Upper lobe of right lung (tissue), 1 donor: Measurements from ENCODE around the gene KDM4E. TPM values are rescaled to one million over a fixed set of nuclear protein-coding genes. Genes with fewer than 3 reads are reported as not detected.

Experiments
- ATAC-seq: fragments of 200-7000 bp; cut with Tn5 transposase; one replicate; pipeline ENCODE4 v1.9.1; 2020; ENCODE audit warnings: mild to moderate bottlenecking, moderate library complexity
- DNase-seq: peaks from one replicate; pipeline ENCODE4 v3.0.0-alpha.2; 2020
- H3K27ac ChIP-seq: fragments of 200-600 bp; one replicate; pipeline ENCODE4 v1.8.0; 2022
- H3K27me3 ChIP-seq: fragments of 200-600 bp; one replicate; pipeline ENCODE4 v1.8.0; 2022; ENCODE audit warnings: mild to moderate bottlenecking
- H3K36me3 ChIP-seq: fragments of 200-600 bp; one replicate; pipeline ENCODE4 v1.8.0; 2022
- H3K4me1 ChIP-seq: fragments of 200-600 bp; one replicate; pipeline ENCODE4 v1.8.0; 2022
- H3K4me3 ChIP-seq: fragments of 200-600 bp; one replicate; pipeline ENCODE4 v1.8.0; 2022; ENCODE audit warnings: mild to moderate bottlenecking
- H3K9me3 ChIP-seq: fragments of 200-600 bp; one replicate; pipeline ENCODE4 v1.8.0; 2022
- intact Hi-C: fragments of 100-400 bp; cut with DNase I; formaldehyde crosslinking; loops from one replicate; pipeline ENCODE4 v1.11.0; 2022
- total RNA-seq: library from RNA; stranded (reverse); fragmentation: NEBNext Ultra II Directional; extraction: Animal tissue kit (Norgen Biotek cat#: 25700); gene quantifications from one replicate; pipeline ENCODE4 v1.2.1, GENCODE V29; 2021
- TF ChIP-seq, protein P1 (sequence below): fragments of 200-600 bp; IDR thresholded peaks from one replicate; pipeline ENCODE4 v1.8.0; 2022; ENCODE audit warnings: antibody characterized with exemption
- donor health status: DM: no; HTN: yes; CAD: no; lungs with severe emphysema.

Gene KDM4E
- total RNA-seq, 1 donor from 2014 or later: not detected

DNA sequence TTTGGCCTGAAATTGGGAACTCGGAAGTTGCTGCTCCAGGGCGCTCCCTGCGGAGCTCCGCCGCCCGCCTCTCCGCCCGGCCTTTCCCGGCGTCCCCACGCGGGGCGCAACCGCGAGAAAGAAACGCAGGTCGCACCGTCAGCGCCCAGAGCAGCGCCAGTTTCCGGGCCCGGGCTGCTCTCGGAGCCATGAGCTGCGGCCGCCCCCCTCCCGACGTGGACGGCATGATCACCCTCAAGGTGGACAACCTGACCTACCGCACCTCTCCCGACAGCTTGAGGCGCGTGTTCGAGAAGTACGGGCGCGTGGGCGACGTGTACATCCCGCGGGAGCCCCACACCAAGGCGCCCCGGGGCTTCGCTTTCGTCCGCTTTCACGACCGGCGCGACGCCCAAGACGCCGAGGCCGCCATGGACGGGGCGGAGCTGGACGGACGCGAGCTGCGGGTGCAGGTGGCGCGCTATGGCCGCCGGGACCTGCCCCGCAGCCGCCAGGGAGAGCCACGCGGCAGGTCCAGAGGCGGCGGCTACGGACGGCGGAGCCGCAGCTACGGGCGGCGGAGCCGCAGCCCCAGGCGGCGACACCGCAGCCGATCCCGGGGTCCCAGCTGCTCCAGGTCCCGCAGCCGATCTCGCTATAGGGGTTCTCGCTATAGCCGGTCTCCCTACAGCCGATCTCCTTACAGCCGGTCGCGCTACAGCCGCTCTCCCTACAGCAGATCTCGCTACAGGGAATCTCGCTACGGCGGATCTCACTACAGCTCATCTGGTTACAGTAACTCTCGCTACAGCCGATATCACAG is 42.2 kb downstream of the KDM4E start:
- peak; percentile 90 for ATAC-seq
- Histone ChIP-seq H3K4me1 (peaks cover 22% of the 10 kb centered on the region), H3K9me3 (no peaks in the 10 kb centered on the region), H3K4me3 (peak overlapping the region; percentile 80), H3K27me3 (no peaks in the 10 kb centered on the region), H3K27ac (peak overlapping the region; percentile 96), H3K36me3 (no peaks in the 10 kb centered on the region)
- intact Hi-C loops: no loop called here
- DNase-seq: peak; percentile 92
- TF ChIP-seq, protein P1, sequence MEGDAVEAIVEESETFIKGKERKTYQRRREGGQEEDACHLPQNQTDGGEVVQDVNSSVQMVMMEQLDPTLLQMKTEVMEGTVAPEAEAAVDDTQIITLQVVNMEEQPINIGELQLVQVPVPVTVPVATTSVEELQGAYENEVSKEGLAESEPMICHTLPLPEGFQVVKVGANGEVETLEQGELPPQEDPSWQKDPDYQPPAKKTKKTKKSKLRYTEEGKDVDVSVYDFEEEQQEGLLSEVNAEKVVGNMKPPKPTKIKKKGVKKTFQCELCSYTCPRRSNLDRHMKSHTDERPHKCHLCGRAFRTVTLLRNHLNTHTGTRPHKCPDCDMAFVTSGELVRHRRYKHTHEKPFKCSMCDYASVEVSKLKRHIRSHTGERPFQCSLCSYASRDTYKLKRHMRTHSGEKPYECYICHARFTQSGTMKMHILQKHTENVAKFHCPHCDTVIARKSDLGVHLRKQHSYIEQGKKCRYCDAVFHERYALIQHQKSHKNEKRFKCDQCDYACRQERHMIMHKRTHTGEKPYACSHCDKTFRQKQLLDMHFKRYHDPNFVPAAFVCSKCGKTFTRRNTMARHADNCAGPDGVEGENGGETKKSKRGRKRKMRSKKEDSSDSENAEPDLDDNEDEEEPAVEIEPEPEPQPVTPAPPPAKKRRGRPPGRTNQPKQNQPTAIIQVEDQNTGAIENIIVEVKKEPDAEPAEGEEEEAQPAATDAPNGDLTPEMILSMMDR: peak; percentile 68

DNA sequence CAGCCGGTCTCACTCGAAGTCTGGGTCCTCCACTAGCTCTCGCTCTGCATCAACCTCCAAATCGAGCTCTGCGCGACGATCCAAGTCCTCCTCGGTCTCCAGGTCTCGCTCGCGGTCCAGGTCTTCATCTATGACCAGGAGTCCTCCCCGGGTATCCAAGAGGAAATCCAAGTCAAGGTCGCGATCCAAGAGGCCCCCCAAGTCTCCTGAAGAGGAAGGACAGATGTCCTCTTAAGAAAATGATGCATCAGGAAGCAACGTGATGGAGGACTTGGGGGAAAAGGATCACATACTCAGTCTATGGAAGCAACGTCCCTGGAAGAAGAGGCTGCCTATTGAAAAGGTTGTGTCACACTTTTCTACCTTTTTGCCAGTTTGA is 42.8 kb downstream of the KDM4E start:
- intact Hi-C loops: no loop called here
- H3K27ac ChIP-seq: peak overlapping the region; percentile 96
- H3K9me3 ChIP-seq: no peaks in the 10 kb centered on the region
- H3K36me3 ChIP-seq: no peaks in the 10 kb centered on the region
- peak overlapping the region; percentile 80 for H3K4me3 ChIP-seq
- no peak for ATAC-seq
- no peaks in the 10 kb centered on the region for H3K27me3 ChIP-seq
- DNase-seq: no peak
- peaks cover 22% of the 10 kb centered on the region for H3K4me1 ChIP-seq
- TF ChIP-seq, protein P1: no peak

- Histone ChIP-seq H3K27me3 (no peaks in the 10 kb centered on the region), H3K9me3 (no peaks in the 10 kb centered on the region), H3K27ac (peak overlapping the region; percentile 96), H3K36me3 (no peaks in the 10 kb centered on the region), H3K4me3 (peak overlapping the region; percentile 80), H3K4me1 (peaks cover 22% of the 10 kb centered on the region)
- DNase-seq (peak; percentile 76), ATAC-seq (peak; percentile 85)
- intact Hi-C loops: no loop called here
- TF ChIP-seq, protein P1: no peak
Measured at GRCh38 chr11:95068549-95068948, 43.5 kb downstream of the KDM4E start.

- no peaks in the 10 kb centered on the region for H3K36me3 ChIP-seq
- intact Hi-C loops: loop anchor here (10.0 kb wide), 1 partner anchor 74 kb away; no protein-coding TSS in a partner anchor
- H3K9me3 ChIP-seq: no peaks in the 10 kb centered on the region
- H3K4me1 ChIP-seq: peaks cover 33% of the 10 kb centered on the region
- ATAC-seq: no peak
- no peak overlapping the region for H3K27ac ChIP-seq
- no peak overlapping the region for H3K4me3 ChIP-seq
- TF ChIP-seq, protein P1: no peak
- no peaks in the 10 kb centered on the region for H3K27me3 ChIP-seq
- no peak for DNase-seq
Measured at GRCh38 chr11:95070471-95070870, 45.4 kb downstream of the KDM4E start.

DNA sequence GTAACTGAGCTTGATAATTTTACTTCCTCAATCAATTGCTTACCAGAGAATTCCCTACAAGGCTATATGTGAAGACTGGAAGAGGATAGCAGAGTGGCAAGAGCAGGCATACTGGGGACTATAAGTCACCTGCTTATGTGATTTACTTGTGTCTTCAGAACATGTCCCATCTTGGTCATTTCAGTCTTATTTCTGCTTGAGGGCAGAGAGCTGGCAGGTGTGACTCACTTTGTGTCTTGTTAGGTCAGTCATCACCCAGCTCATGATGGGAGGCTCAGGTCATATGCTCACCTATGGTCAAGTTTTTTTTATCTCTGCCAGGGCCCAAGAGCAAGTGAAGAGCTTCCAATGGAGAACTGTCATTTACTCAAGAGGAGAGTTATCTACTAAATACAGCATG is 47.9 kb downstream of the KDM4E start:
- Histone ChIP-seq H3K27me3 (no peaks in the 10 kb centered on the region), H3K9me3 (no peaks in the 10 kb centered on the region), H3K27ac (no peak overlapping the region), H3K36me3 (no peaks in the 10 kb centered on the region), H3K4me3 (no peak overlapping the region), H3K4me1 (peaks cover 48% of the 10 kb centered on the region)
- intact Hi-C loops: loop anchor here (10.0 kb wide), 1 partner anchor 72 kb away; no protein-coding TSS in a partner anchor
- no peak for DNase-seq
- TF ChIP-seq, protein P1: no peak
- no peak for ATAC-seq
